IPS DF 19.7 (cell line): Measurements from ENCODE around the gene IFI27.

Experiments
- DNase-seq: peaks from one replicate; pipeline ENCODE4 v3.0.0-alpha.2; 2013; ENCODE audit warnings: low read depth, low spot score

Gene IFI27

GRCh38 chr14:94102768-94103482, 7.6 kb upstream of the IFI27 start:
- DNase-seq = no peak

DNA sequence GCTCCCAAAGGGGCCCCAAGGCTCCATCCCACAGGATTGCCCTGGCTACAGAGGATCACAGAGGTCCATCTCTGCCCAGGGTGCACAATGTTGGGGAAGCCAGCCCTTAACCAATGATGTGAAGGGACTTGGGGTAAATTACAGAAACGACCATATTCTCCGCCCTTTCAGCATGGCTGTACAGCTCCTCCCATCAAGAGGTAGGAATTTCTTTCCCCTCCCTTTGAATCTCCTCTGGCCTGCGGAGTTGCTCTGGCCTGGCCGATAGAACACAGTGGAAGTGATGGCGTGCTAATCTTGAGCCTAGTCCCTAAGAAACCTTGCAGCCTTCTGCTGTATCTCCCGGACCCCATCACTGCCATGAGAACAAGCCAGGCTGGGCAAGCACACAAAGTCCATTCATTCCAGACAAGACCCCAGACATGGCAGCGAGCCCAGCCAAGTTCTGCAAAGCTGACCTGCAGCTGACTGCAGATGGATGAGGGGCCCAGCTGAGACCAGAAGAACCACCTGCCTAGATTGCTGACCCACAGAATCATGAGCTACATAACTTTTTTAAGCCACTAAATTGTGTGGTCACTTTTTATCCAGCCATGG, 6.9 kb upstream of the IFI27 start:
- no peak for DNase-seq

GRCh38 chr14:94104731-94105130, 5.8 kb upstream of the IFI27 start:
- DNase-seq = no peak

DNA sequence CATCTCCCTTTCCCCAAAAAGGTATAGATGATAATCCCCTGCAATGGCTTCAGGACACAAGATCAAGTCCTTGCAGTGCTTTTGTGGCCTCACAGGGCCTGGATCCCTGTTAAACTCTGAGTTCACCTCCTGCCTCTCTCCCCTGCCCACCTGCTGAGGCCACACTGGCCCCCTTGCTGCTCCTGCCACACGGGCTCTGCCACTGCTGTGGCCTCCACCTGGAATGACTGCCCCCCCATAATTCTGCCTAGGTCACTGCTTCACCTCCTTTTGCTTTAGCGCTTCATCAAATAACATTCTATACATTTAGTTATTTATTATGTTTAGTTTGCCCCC, 653 bp upstream of the IFI27 start:
- DNase-seq = no peak

- DNase-seq = no peak
These were observed 950 bp downstream of the IFI27 start for GRCh38 chr14:94111276-94112095.

DNA sequence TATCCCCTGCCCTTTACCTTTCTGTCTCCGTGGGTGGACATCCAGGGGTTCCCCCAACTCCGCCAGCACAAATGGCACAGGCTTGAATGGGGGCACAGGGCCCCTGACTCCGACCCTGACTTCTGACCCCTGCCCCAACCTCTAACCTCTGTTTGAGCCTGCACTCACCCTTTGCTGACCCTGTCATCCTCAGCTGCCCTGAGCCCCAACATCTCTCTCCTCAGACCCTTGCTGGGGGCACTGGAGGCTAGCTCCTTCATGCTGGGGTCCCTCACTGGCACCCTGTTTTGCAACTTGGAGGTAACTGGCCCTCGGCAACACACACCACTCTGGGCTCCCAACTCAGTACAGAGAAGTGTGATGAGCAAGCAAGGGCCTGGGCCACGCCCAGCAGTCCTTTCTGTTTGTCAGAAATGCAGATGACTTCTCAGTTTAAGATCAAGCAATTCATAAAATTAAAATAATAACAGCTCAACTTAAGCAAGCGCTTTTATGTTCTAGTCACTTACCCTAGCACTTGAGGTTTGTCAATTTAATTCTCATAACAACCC, 2.1 kb downstream of the IFI27 start:
- DNase-seq = no peak

DNA sequence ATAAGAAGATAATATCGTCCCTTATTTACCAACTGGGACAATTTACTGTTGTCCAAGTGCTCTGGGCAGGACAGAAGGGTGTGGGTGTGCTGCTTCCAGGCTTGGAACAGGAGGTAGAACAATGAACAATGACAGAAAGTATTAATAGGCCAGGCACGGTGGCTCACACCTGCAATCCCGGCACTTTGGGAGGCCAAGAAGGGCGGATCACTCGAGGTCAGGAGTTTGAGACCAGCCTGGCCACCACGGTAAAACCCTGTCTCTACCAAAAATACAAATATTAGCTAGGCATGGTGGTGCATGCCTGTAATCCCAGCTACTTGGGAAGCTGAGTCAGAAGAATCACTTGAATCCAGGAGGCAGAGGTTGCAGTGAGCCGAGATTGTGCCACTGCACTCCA, 2.5 kb downstream of the IFI27 start:
- no peak for DNase-seq

GRCh38 chr14:94113490-94113889, 3.0 kb downstream of the IFI27 start:
- no peak for DNase-seq

DNA sequence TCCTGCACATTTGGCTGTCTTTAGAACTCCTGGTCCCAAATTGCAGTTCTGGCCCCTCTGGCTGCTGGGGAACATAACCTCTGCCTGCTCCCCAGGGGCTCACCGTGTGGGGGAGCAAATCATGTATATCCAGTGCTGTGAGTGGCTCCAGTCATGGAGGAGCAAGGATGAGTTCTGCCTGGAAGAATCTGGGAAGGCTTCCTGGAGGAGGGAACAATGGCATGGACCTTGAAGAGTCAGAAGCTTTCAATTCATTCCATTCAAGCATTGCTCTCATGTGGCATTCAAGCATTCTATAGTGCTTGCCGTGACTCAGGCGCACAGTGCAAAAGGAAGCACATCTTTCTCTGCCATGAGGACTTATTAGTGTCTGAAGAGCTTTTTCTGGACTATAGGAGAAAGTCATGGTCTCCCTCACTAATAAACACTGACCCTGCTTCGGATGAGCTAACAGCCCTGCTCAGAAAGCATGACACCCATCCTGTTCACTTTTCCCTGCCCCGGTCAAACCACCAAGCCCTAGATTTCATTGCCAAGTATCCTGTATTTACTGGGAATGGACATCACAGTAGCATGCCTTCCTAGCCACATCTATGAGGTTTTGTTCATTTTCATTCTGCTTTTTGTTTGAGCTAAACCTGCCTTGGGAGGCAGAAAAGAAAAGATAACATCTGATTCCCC, 3.5 kb downstream of the IFI27 start:
- no peak for DNase-seq

DNA sequence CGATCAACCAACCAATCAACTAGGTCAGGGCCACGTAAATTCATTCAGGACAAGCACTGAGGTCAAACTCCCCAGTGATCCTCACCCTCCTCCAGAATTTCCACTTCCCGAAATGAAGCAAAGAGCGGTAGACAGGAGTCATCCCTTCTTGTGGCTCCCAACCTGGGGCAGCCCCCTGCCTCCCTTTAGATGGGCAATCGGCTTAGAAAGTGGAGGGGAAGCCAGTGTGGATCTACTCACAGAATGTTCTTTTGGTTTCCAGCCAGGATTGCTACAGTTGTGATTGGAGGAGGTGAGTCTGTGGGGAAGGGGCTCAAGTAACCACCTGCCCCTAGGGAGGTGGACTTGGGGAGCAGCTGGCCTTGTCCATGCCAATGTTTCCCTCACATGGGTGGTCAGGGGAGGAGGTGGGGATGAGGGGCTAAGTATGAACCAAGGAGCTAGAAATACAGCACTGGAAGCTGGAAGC, 4.1 kb downstream of the IFI27 start:
- no peak for DNase-seq

DNA sequence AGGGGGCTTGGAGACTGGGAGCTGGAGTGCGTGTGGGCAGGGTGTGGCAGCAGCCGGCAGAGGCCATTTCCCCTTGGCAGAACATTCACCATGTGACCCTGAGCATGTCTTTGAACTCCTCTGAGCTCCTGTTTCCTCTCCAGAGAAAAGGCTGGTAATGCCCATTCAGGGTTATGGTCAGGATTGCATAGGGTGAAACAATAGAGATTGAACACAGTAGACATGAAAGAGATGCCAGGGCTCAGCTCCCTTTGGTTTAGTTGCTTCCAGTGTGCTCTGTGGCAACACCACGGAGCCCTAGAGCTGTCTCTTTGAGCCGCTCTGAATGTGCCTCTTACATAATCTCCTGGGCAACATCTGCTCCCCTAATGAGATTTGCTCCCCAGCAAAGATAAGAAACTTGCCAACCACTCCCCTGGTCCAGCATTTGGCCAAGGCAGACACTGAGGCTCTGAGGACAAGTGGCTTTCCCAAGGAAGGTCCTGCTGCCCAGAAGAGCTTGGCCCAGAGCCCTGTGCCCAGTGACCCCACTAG, 4.6 kb downstream of the IFI27 start:
- DNase-seq = no peak

GRCh38 chr14:94115631-94116030, 5.1 kb downstream of the IFI27 start:
- DNase-seq = no peak

GRCh38 chr14:94116701-94117100, 6.2 kb downstream of the IFI27 start:
- no peak for DNase-seq

- DNase-seq = no peak
These were observed 7.3 kb downstream of the IFI27 start for GRCh38 chr14:94117856-94118255.

- DNase-seq = no peak
These were observed 8.5 kb downstream of the IFI27 start for GRCh38 chr14:94119071-94119470.

GRCh38 chr14:94120667-94121340, 10.3 kb downstream of the IFI27 start:
- DNase-seq = no peak

DNA sequence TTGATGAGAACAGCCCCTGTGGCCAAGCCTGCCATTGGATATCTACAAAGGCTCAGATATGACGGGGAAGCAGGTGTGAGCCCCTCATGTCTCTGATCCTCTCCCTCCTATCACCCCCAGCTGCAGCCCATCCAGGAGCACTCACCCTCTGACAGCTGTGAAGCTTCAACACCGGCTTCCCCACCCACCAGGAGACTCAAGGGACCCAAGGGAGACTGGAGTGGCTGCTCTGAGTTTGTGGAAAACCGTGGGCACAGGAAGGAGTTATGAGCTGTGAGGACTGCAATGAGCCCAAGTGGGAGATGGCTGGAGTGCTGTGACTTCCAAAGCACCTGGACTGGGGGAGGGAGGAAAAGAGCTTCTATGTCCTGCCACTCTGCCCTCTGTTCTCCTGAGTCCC, 10.9 kb downstream of the IFI27 start:
- DNase-seq = no peak

DNA sequence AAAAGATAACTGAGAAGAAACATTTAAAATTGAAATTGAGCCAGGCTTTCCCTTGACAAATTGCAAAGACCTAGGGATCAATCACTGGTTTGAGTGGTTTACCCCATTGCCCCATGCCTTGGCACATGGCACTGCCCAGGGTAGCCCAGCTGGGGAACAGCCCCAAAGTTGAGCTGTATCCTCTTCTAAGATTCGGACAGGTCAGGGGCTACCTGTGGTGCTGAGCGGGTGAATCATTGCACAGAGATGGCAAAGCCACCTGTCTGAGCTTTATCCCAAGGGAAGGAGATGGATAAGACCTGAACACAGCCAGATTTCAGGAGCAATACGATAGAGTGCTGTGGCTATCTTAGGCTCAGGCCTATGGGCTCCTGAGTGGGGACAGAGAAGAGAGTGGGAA, 11.9 kb downstream of the IFI27 start:
- no peak for DNase-seq

DNA sequence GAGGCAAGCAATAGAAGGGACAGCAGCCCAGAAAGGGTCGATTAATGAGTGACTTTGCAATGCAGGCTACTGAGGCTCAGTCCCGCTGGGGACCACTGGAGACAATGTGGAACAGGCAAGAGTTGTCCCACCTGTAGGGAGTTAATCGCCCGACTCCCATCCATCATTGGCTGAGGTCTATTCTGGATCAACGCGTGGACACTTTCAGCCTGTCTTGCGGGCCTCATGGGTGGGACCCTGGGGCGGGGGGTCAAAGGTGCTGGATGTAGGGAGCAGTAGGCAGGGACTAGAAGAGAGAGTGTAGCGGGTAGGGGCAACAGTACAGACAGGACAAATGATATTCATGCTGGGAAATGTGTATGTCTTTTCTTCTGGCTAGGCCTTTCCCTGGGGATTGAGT, 12.8 kb downstream of the IFI27 start:
- no peak for DNase-seq

DNA sequence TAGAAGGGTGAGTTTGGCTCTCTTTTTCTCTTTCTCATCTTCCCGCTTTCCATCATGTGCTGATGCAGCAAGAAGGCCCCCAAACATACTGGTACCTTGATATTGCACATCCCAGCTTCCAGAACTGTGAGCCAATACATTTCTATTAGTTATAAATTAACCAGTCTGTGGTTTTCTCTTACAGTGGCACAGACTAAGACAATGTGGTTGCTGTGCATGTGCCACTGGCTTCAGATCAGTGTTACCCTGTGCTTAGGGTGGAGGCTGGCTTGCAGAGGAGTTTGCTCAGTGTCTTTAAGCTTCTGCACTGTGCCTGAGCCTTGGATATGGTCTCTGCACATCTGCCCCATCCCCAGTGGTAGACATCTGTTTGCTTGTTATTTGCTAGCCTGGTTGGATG, 13.3 kb downstream of the IFI27 start:
- DNase-seq = no peak
